Fibroblast of gingiva (primary cell): Measurements from ENCODE around the gene DIAPH2.
"Not testable (repeated sequence)": the region's sequence is repeated elsewhere in the genome, so short reads cannot be mapped to it uniquely, and the experiment has no call there.

ENCODE experiments used
- DNase-seq: peaks from one replicate; pipeline ENCODE4 v3.0.0-alpha.2; 2011; ENCODE audit warnings: low read depth

Gene DIAPH2

DNA sequence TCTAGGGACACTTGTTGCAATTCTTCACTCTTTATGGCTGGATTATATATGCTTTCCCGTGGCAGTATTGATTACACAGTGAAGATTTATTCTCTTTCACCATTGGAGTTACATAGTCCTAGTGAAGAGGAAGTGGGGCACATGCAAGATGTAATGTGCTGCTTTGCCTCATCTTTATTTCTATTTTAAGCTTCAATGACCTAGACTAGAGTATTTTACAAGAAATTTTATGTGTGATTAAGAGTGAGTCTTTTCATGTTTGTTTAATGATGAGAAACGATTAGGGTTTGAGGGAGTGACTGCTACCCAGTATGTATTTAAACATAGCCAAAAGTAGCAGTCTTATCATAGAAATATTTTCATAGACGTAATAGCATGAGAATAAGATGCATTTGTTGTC, 30.8 kb downstream of the DIAPH2 start:
- no peak for DNase-seq

DNA sequence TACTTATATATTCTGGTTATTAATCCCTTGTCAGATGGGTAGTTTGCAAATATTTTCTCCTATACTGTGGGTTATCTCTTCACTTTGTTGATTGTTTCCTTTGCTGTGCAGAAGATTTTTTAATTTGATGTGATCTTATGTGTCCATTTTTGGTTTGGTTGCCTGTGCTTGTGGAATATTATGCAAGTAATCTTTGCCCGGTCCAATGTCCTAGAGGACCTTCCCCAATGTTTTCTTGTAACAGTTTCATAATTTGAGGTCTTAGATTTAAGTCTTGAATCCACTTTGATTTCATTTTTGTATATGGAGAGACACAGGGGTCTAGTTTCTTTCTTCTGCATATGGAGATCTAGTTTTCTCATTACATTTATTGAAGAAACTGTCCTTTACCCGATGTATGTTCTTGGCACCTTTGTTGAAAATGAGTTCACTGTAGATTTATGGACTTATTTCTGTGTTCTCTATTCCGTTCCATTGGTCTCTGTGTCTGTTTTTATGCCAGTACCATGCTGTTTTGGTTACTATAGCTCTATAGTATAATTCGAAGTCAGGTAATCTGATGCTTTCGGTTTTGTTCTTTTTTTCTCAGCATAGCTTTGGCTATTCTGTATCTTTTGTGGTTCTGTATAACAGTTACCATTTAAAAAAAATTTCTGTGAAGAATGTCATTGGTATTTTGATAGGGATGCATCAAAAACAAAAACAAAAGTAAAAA, 34.7 kb downstream of the DIAPH2 start:
- no peak for DNase-seq

DNA sequence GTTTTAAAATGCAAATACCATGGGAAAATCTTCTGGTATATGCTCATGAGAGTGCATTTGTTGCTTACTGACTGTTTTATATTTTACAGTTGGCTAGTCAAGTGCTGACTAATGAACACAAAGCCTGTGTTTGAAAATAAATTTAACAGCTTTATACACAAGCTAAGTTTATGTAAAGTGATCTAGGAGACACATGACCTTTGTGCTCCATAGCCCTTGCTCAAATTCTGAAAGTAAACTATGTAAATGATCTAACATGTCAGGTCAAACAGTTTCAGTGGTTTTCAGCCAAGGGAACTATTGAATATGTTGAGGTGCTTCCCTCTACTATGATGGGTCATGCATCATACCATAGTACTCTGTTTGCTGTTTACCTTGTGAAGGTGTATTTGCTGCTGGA, 36.7 kb downstream of the DIAPH2 start:
- DNase-seq: peak; percentile 1

DNA sequence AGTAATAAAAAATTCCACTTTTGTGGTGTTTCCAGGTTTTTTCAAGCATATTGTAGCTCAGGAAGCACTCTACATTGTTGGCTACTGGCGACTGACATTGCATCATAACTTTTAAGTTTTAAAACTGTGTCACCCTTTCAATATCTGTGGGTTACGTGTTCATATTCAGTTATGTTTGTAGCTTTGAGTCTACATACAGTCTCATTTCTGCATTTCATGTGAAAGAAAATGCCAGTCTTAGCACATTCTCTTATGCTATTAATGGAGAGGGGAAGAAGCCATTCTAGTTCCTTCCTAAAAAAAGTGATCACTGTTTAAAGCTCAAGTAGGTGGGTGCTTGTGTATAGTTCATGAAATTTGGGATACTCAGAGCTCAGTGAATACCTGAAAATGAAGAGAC, 38.1 kb downstream of the DIAPH2 start:
- no peak for DNase-seq

DNA sequence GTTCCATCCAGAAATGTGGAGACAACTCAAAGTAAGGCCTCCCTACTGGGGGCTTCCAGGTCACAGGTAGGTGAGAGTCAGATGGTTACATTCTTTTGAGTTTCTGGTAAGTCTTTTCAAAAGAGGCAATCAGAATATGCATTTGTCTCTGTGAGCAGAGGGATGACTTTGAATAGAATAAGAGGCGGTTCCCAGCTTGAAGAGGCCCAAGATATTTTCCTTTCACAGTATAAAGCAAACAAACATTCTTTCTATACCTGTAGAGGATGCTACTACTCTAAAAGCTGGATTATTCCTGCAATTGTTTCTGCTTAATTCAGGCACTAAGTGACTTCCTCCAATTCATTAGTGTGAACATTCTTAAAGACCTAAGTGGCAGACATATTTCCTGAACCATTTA, 44.4 kb downstream of the DIAPH2 start:
- no peak for DNase-seq

DNA sequence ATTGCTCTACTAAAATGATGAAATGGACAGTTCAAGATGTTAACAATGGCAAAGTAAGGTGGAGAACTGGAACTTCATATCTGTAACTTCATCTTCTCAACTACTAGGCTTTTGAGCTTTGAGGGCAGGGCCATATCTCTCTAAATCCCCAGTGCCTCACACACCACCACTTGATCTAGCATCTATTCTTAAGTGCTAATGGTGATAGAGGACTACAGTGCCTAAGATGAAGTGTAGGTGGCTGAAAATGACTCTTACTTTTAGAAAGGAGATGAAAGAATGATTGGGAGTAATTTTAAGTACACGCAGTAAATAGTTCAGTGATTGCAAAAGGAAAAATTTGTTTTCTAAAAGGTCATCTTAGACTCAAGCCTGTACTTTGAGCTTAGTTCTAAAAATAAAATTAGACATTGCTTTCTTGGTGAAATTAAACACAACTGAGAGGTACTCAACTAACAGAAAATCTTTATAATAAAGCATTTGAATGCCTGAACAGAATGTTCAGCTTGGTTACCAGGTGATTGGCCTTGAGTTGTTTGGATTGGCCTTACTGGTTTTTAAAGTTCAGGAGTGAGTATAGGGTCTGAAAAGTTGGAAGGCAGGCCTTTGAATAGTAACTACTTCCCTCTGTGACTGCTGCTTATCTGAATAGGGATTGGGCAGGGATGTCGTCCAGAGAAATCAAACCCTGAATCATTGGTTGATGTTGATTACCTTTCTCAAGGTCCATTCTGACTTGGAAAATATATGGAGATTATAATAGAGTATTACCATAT, 45.4 kb downstream of the DIAPH2 start:
- DNase-seq: no peak

DNA sequence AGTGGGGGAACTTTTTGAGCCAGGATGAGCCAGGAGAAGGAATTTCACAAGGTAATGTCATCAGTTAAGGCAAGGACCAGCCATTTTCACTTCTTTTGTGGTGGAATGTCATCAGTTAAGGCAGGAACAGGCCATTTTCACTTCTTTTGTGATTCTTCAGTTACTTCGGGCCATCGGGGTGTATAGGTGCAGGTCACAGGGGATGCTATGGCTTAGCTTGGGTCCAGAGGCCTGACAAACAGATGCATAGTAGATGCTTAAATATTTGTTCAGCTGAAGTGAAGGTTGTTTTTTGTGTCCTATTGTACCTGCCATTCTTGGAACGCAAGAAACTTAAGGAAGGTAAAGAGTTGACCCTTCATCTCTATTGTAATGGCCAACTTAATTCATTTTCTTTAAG, 46.4 kb downstream of the DIAPH2 start:
- DNase-seq: not testable (repeated sequence)

DNA sequence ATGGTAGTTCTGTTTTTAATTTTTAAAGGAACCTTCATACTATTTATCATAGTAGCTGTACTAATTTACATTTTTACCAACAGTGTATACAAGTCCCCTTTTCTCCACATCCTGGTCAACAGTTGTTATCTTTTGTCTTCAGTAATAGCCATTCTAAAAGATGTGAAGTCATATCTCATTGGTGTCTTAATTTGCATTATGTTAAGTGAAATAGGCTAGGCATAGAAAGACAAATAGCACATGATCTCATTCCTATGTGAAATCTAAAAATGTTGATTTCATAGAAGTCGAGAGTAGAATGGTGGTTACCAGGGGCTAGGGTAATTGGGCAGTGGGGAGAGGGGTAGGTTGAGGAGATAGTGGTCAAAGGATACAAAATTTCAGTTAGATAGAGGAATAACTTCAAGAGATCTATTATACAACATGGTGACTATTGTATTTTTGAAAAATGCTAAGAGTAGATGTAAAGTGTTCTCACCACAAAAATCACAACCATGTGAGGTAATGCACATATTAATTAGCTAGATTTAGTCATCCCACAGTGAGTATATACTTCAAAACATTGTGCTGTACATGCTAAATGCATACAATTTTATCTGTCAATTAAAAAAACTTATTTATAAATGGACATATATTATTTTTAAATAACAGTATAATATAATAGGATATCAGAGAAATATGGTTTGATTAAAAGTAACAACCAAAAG, 58.9 kb downstream of the DIAPH2 start:
- DNase-seq: no peak

DNA sequence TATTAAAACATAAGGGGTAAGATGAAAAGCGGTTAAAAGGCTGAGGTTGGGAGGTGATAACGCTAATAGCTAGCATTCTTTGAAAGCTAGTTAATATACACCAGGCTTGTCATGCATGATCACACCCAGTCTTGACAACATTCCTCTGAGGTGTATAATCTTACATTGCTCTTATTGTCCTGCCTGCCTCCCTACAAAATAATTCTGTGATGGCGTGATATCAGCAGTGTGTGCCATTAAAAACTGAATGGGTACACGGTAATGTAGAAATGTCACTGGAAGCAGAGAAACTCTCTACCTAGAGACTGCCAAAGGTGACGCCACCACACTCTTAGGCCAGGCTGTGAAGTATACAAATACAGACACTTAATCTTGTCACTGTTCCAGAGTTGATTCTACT, 68.1 kb downstream of the DIAPH2 start:
- DNase-seq: no peak

DNA sequence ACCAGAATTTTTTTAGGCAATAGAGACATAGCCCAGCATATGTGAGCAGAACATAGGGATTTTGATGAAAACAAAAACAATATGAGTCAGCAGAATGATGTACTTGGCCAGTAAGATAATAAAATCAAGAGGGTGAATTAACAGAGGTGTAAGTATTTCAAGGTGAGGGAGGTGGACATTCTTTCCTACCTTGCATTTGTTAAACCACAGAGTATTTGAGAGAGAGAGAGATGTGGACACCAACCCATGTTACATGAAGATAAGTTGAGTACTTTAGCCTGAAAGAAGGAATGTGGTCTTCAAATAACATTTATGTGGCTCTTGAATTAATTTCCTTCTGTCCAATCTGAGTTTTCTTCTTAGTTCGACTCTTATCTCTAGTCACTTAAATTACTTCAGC, 68.6 kb downstream of the DIAPH2 start:
- no peak for DNase-seq

DNA sequence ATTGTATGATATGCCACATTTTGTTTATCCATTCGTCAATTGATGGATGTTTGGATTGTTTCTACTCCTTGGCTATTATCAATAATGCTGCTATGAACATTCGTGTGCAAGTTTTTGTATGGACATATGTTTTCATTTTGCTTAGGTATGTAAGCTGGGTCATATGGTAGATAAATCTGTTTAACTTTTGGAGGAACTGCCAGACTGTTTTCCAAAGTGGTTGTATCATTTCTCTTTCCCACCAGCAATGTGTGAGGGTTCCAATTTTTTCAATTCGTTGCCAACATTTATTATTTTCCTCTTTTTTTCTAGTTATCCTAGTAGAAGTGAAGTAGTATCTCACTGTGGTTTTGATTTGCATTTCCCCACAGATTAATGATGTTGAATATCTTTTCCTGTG, 71.8 kb downstream of the DIAPH2 start:
- no peak for DNase-seq

DNA sequence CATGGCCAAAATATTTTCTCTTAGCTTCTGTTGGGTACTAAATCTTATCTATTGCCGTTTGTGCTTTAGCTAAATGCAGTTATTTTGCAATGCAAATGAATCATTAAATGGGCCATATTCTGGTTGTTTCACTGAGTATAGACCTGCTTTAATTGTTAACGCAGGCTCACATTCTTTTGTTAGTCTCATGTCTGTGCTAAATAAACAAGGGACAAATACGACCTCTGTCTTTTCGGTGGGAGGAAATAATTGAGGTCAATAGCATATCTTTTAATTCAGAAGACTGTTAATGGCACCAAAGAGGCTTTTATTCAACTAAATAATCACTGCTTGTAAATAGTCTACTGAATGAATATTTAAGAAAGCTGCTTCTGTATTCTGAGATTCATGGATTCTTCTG, 76.9 kb downstream of the DIAPH2 start:
- DNase-seq: no peak

DNA sequence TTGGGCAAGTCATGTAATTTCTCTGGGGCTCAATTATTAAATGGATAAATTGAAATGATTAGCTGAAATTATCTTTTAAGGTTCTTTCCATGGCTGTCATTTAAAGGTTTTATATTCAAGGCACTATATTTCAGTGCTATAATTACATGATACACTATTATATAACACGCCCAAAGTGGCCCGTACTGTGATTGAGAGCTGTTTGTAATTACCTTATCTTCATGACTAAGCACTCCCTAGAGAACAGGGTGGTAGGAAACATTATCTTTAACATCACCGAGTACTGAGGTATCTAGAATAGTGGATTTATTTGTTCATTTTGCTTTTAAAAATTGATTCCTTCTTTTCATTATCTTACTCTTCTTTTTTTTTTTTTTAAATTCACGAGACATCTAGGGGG, 79.0 kb downstream of the DIAPH2 start:
- no peak for DNase-seq

DNA sequence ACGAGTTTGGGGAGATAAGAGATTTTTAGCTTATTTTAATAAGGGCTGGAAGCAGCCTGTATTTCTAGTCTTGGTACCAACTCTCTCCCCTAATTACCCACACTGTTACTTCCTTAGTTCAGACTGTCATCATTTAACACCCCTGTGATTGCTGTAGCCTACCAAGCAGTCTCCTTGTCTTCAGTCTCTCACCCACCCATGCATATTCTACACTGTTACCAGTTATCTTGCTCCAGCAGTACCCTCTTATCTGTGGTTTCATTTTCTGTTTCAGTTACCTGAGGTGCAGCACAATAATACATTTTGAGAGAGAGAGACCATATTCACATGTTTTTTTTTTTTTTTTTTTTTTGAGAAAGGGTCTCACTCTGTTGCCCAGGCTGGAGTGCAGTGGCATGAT, 80.2 kb downstream of the DIAPH2 start:
- no peak for DNase-seq

DNA sequence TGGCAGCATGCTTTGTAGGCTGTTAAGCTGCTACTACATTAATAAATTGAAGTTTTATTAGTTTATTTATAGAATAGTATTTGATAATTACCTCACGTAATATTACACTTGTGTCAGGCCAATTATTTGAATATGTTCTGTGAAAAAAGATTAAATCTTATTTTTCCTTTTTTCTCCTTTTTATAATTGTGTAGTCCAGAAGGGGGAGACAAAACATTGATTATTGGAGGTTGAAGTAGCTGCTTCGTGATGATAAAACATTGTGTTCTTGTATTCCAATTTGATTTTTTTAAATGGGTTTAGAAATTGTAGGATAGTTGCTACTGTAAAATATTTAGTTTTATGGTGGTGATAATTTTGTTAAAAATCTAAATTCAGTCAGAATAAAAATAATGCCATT, 85.7 kb downstream of the DIAPH2 start:
- peak; percentile 1 for DNase-seq

DNA sequence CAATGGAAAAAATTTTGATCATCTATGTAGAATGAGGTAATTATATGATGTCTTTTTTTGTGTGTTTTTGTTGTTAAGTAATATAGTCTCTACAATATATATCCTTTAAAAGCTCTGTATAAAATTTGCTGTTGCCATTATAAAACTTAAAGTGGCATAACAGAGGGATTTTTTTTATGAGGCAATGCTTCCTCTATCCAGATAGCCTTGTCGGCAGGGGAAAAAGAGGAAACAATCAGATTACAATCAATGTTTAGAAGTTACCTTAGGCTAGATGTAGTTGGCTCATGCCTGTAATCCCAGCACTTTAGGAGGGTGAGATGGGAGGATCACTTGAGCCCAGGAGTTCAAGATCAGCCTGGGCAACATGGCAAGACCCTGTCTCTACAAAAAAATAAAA, 86.8 kb downstream of the DIAPH2 start:
- no peak for DNase-seq

DNA sequence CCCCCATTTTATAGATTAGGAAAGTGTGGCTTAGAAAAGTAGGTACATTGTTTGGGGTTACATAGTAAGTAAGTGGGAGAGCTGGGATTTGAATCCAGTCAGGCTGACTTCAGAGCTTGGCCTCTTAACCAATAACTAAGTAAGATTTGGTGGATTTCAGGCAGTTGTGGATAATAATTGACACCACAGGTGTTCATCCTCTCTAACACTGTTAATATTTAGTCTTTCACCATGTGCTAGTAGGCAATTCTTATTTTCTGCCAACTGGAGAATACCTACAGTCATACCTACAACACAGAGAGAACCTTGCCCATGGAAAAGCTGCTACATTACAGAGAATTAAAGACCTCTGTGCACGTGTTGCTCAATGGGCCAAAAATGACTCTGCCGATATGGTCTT, 89.5 kb downstream of the DIAPH2 start:
- no peak for DNase-seq

DNA sequence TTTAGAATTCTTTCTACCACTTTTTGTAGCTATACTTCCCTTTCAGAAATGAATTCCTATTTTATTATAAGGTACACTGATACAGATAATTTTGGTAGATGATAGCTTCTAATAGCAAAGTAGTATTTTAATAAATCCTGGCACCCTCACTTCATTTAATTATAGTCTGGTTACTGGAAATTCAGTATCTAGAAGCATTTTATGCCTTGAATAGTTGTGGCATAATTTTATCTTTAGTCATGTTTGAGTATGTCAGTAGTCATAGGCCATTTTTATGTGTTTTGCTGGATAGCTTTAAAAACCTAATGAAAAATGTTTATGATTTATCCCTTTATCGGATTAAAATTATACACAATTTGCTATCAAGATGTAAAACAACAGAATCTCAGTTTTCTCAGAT, 92.3 kb downstream of the DIAPH2 start:
- DNase-seq: no peak

DNA sequence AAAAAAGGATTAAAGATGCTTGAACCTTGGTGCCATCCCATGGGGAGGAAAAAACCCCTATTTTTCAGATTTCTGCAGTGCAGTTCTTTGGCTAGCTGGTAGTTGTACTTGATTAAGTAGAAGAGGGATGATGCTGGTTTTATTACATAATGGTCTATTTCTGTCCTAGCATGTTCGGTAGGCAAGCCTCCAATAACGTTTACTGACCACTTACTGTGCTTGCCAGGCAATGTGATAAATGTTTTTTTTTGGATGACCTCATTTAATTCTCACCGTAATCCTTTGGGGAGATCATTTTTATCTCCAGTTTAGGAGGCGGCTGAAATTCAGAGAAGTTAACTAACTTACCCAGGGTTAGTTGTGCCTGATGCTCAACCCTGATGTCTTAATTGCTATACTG, 106.9 kb downstream of the DIAPH2 start:
- peak; percentile 6 for DNase-seq

DNA sequence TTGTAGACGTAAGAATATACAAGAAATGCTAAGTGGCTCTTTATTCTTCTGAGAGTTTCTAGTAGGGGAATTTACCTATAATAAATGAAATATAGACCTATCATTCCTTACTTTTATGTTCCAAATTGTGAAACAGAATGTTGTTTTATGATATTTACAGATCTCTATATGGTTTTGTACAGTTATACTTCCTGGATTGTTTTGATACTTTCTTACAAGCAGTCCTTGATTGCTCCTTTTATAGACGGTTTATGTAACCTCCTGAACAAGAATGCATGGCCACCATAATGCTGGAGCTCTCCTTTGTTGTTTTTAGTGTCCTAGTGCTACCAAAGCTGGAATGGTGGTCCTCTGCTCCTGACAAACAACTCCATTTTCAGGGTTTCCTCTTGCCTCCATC, 107.4 kb downstream of the DIAPH2 start:
- DNase-seq: no peak

DNA sequence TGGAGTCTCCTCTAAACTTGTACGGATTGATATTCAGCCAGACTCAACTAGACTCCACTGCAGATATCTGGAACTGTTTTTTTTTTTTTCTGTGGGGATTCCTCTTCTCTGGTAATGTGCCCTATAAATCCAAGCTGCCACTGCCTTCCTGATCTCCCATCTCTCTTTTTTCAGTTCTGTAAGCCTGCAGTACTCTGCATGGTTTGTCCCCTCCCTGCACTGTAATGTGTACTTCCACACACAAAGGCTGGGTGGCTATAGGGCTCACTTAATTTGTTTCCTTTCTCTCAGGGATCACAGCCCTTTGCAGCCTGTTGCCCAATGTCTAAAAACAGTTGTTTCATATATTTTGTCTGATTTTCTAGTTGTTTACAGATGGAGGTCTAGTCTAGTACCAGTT, 114.3 kb downstream of the DIAPH2 start:
- DNase-seq: no peak

DNA sequence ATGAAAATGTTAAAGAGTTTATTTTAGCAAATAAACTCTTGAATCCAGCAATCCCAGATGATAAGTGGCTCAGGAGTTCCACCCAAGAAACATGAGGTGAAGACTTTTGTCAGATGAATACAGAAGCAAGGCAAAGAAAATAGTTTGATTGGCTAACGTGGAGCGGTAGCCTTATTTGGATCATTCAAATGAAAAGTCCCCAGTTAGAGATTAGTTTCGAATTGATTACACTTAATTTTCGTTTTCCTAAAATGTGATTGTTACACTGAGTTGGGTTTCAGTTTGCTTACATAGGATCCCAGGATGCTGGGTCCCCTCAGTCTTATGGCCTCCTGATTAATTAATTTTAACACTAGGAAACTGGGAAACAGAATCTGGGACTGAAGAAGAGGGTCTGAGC, 122.7 kb downstream of the DIAPH2 start:
- no peak for DNase-seq

DNA sequence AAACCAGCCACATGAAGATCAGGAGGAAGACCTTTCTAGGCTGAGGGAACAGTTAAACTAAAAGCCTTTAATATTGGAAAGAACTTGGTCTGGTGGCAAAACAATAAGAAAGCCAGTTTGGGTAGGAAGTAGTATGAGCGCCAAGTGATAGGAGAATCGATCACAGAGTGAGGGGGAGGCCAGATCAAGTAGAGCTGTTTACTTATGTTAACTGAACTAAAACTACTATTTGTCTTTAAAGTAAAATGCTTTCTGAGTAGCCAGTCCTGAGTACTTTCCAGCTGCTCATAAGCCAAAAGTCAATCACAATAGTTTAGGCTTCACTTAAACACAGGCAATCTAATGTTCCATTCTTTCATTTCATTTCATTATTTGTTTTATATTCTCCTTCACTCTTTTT, 136.3 kb downstream of the DIAPH2 start:
- DNase-seq: no peak
